Trophoblast cell (in vitro differentiated cells and primary cell): ENCODE measurements around the gene DSCAM.

Experiments
- DNase-seq, 2 donors: peaks; one replicate each; pipeline ENCODE4 v3.0.0-alpha.2; 2016
- H2AFZ ChIP-seq: 2 replicates; pipeline ENCODE4 v1.6.1; 2013; ENCODE audit warnings: low read length, moderate library complexity, mild to moderate bottlenecking; ENCODE audit not compliant: insufficient read depth, poor library complexity
- H2AK5ac ChIP-seq: 2 replicates; pipeline ENCODE4 v1.6.1; 2013; ENCODE audit warnings: mild to moderate bottlenecking, low read length
- H2BK120ac ChIP-seq: 2 replicates; pipeline ENCODE4 v1.6.1; 2013; ENCODE audit warnings: low read length, mild to moderate bottlenecking, moderate library complexity; ENCODE audit not compliant: insufficient read depth, poor library complexity
- H2BK12ac ChIP-seq: 2 replicates; pipeline ENCODE4 v1.6.1; 2013; ENCODE audit warnings: mild to moderate bottlenecking, low read length, moderate library complexity
- H2BK5ac ChIP-seq: 2 replicates; pipeline ENCODE4 v1.6.1; 2013; ENCODE audit warnings: low read length, low read depth, moderate library complexity, mild to moderate bottlenecking; ENCODE audit not compliant: poor library complexity
- H3K14ac ChIP-seq: 2 replicates; pipeline ENCODE4 v1.6.1; 2013; ENCODE audit warnings: mild to moderate bottlenecking, low read length
- H3K18ac ChIP-seq: 2 replicates; pipeline ENCODE4 v1.6.1; 2013; ENCODE audit warnings: mild to moderate bottlenecking, low read length
- H3K23ac ChIP-seq: 2 replicates; pipeline ENCODE4 v1.6.1; 2013; ENCODE audit warnings: low read length
- H3K27ac ChIP-seq: 2 replicates; pipeline ENCODE4 v1.5.1; 2013; ENCODE audit warnings: low read depth, mild to moderate bottlenecking, inconsistent platforms, low read length, moderate library complexity
- H3K27me3 ChIP-seq: 2 replicates; pipeline ENCODE4 v1.6.1; 2013; ENCODE audit warnings: inconsistent platforms, mild to moderate bottlenecking, low read length, moderate library complexity; ENCODE audit not compliant: insufficient read depth
- H3K36me3 ChIP-seq, 2 experiments: 1 replicate in 1 of 2; 2 replicates in 1 of 2; pipeline ENCODE4 v1.6.1; 2013; ENCODE audit warnings: low read length in 2 of 2, mild to moderate bottlenecking in 2 of 2, moderate library complexity in 1 of 2; ENCODE audit not compliant: insufficient read depth in 2 of 2, control insufficient read depth in 1 of 2
- H3K4ac ChIP-seq: 2 replicates; pipeline ENCODE4 v1.6.1; 2013; ENCODE audit warnings: low read depth, mild to moderate bottlenecking, low read length, moderate library complexity
- H3K4me1 ChIP-seq, 2 experiments: 1 replicate in 1 of 2; 2 replicates in 1 of 2; pipeline ENCODE4 v1.6.1; 2013; ENCODE audit warnings: low read length in 2 of 2, mild to moderate bottlenecking in 2 of 2, moderate library complexity in 1 of 2; ENCODE audit not compliant: insufficient read depth in 2 of 2, control insufficient read depth in 1 of 2
- H3K4me2 ChIP-seq: 2 replicates; pipeline ENCODE4 v1.6.1; 2013; ENCODE audit warnings: inconsistent platforms, mild to moderate bottlenecking, low read length, moderate library complexity
- H3K4me3 ChIP-seq: 2 replicates; pipeline ENCODE4 v1.5.1; 2013; ENCODE audit warnings: mild to moderate bottlenecking, low read depth, low read length, inconsistent platforms
- H3K79me1 ChIP-seq: one replicate; pipeline ENCODE4 v1.6.1; 2013; ENCODE audit warnings: low read length
- H3K79me2 ChIP-seq: 2 replicates; pipeline ENCODE4 v1.6.1; 2013; ENCODE audit warnings: low read length, mild to moderate bottlenecking; ENCODE audit not compliant: control insufficient read depth, insufficient read depth, poor library complexity
- H3K9ac ChIP-seq: 2 replicates; pipeline ENCODE4 v1.6.1; 2013; ENCODE audit warnings: mild to moderate bottlenecking, low read length
- H3K9me3 ChIP-seq: 2 replicates; pipeline ENCODE4 v1.6.1; 2013; ENCODE audit warnings: low read depth, mild to moderate bottlenecking, control low read depth, inconsistent platforms, low read length; ENCODE audit not compliant: insufficient read depth
- H4K12ac ChIP-seq: 2 replicates; pipeline ENCODE4 v1.6.1; 2013; ENCODE audit warnings: low read depth, mild to moderate bottlenecking, low read length, moderate library complexity
- H4K8ac ChIP-seq: 2 replicates; pipeline ENCODE4 v1.6.1; 2013; ENCODE audit warnings: low read depth, mild to moderate bottlenecking, low read length, moderate library complexity
- H4K91ac ChIP-seq: one replicate; pipeline ENCODE4 v1.6.1; 2013; ENCODE audit warnings: low read depth, mild to moderate bottlenecking, low read length, moderate library complexity
- WGBS: extraction: QIAGEN DNeasy Blood & Tissue Kit; methylation state at CpG from one replicate; pipeline ENCODE4 v1.1.7; 2013; ENCODE audit warnings: missing lambda C conversion rate; ENCODE audit not compliant: insufficient read length, insufficient coverage; ENCODE audit errors: extremely low coverage; 5-methylcytosine and 5-hydroxymethylcytosine counted together

DSCAM gene

DNA sequence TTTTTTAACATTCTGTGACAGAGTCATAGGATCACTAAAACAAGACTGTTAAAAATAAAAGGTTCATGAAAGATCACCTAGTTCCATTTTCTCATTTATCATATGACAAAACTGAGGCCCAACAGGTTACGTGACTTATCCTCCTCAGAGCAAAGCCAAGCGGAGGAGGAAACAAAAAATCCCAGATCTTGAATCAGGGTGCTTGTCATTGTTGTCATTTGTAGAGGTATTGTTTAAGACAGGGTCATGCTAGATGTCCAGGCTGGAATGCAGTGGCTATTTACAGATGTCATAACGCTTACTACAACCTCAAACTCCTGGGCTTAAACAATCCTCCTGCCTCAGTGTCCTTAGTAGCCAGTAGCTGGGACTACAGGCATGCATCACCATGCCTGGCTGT is 293.2 kb downstream of the DSCAM start:
- Histone ChIP-seq H3K14ac (no peak overlapping the region), H3K36me3 (no peaks in the 10 kb centered on the region), H3K18ac (no peak overlapping the region), H3K27ac (no peak overlapping the region), H3K9ac (no peak overlapping the region), H3K9me3 (no peaks in the 10 kb centered on the region), H2BK12ac (no peak overlapping the region), H4K12ac (no peak overlapping the region), H3K79me2 (no peaks in the 10 kb centered on the region), H2AK5ac (no peak overlapping the region), H3K4me3 (no peak overlapping the region), H4K8ac (no peak overlapping the region), H3K4ac (no peak overlapping the region), H3K23ac (no peak overlapping the region), H3K79me1 (no peaks in the 10 kb centered on the region), H3K4me2 (no peak overlapping the region), H2BK120ac (no peak overlapping the region), H2BK5ac (no peak overlapping the region), H4K91ac (no peak overlapping the region), H3K27me3 (no peaks in the 10 kb centered on the region), H3K4me1 (no peaks in the 10 kb centered on the region), H2AFZ (no peak overlapping the region)
- WGBS: no CpG with 5 or more reads among the region's 3 CpGs
- DNase-seq: peak; percentile 52 to 91

DNA sequence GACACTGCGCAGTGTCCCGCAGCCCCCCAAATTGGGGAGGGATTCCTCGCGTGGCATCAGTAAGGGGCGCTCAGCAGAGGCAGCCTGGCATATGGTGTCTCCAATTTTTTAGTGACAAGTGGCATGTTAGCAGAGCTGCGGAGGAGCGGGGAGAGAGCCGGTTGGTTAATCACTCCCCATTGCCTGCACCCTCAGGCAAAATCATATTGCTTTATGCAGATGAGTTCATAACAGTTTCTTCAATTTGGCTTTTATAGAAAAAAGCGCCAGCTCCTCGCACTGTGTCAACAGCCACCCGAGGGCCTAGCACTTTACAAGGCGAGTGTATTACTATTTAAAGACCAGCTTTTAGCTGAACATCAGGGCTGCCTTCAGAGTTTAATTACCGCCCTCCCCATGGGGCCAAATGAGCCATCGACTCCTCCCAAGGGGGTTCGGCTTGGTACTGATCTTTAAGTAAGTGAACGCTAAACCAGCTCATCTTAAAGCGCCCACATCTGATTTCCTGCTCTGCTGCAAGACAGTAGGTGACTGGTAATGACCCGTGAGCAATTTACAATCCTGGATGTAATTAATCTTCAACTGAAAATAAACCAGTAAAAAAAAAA is 298.9 kb downstream of the DSCAM start:
- Histone ChIP-seq H3K79me2 (no peaks in the 10 kb centered on the region), H3K4me2 (no peak overlapping the region), H3K27me3 (no peaks in the 10 kb centered on the region), H2BK120ac (no peak overlapping the region), H3K14ac (no peak overlapping the region), H3K4me1 (no peaks in the 10 kb centered on the region), H2BK5ac (no peak overlapping the region), H4K91ac (no peak overlapping the region), H3K9me3 (peaks cover 5% of the 10 kb centered on the region), H3K36me3 (no peaks in the 10 kb centered on the region), H3K18ac (no peak overlapping the region), H3K79me1 (no peaks in the 10 kb centered on the region), H2BK12ac (no peak overlapping the region), H2AK5ac (no peak overlapping the region), H3K4ac (no peak overlapping the region), H3K4me3 (no peak overlapping the region), H3K23ac (no peak overlapping the region), H2AFZ (no peak overlapping the region), H4K8ac (no peak overlapping the region), H4K12ac (no peak overlapping the region), H3K27ac (no peak overlapping the region), H3K9ac (no peak overlapping the region)
- DNase-seq: no peak
- no CpG with 5 or more reads among the region's 18 CpGs for WGBS

GRCh38 chr21:40546647-40547046 is 300.3 kb downstream of the DSCAM start:
- no peak overlapping the region for H2BK120ac ChIP-seq
- no peak overlapping the region for H3K18ac ChIP-seq
- H3K9ac ChIP-seq: no peak overlapping the region
- WGBS: no CpG with 5 or more reads among the region's 2 CpGs
- peaks cover 5% of the 10 kb centered on the region for H3K9me3 ChIP-seq
- H4K8ac ChIP-seq: no peak overlapping the region
- H3K14ac ChIP-seq: no peak overlapping the region
- H3K4me1 ChIP-seq: no peaks in the 10 kb centered on the region
- H4K91ac ChIP-seq: no peak overlapping the region
- H2AFZ ChIP-seq: no peak overlapping the region
- no peaks in the 10 kb centered on the region for H3K36me3 ChIP-seq
- no peak overlapping the region for H3K4me2 ChIP-seq
- no peak overlapping the region for H2BK12ac ChIP-seq
- no peak overlapping the region for H3K27ac ChIP-seq
- no peaks in the 10 kb centered on the region for H3K27me3 ChIP-seq
- no peak overlapping the region for H2BK5ac ChIP-seq
- H3K79me2 ChIP-seq: no peaks in the 10 kb centered on the region
- H3K23ac ChIP-seq: no peak overlapping the region
- H3K4me3 ChIP-seq: no peak overlapping the region
- no peak overlapping the region for H2AK5ac ChIP-seq
- no peaks in the 10 kb centered on the region for H3K79me1 ChIP-seq
- H3K4ac ChIP-seq: no peak overlapping the region
- no peak overlapping the region for H4K12ac ChIP-seq
- DNase-seq: no peak

- Histone ChIP-seq H3K4ac (no peak overlapping the region), H4K91ac (no peak overlapping the region)
- WGBS: no CpG with 5 or more reads among the region's 6 CpGs
These were observed 306.7 kb downstream of the DSCAM start for GRCh38 chr21:40540216-40540615.

More at GRCh38 chr21:40540216-40540615, 306.7 kb downstream of the DSCAM start:
- H3K79me2 ChIP-seq: no peaks in the 10 kb centered on the region
- H3K18ac ChIP-seq: no peak overlapping the region
- no peak for DNase-seq
- H2BK5ac ChIP-seq: no peak overlapping the region
- no peaks in the 10 kb centered on the region for H3K4me1 ChIP-seq
- H4K8ac ChIP-seq: no peak overlapping the region
- H3K23ac ChIP-seq: no peak overlapping the region
- H2BK120ac ChIP-seq: no peak overlapping the region
- no peaks in the 10 kb centered on the region for H3K79me1 ChIP-seq
- H2AFZ ChIP-seq: no peak overlapping the region
- no peaks in the 10 kb centered on the region for H3K36me3 ChIP-seq
- H3K4me2 ChIP-seq: no peak overlapping the region
- no peak overlapping the region for H2BK12ac ChIP-seq
- H3K9ac ChIP-seq: no peak overlapping the region
- no peak overlapping the region for H2AK5ac ChIP-seq
- H4K12ac ChIP-seq: no peak overlapping the region
- H3K4me3 ChIP-seq: no peak overlapping the region
- peaks cover 1% of the 10 kb centered on the region for H3K9me3 ChIP-seq
- H3K27ac ChIP-seq: no peak overlapping the region
- H3K27me3 ChIP-seq: no peaks in the 10 kb centered on the region
- H3K14ac ChIP-seq: no peak overlapping the region
